WTC11 (cell line): Measurements from ENCODE around the gene CNKSR3. TPM values are rescaled to one million over a fixed set of nuclear protein-coding genes. Genes with fewer than 3 reads are reported as not detected.

Experiments used
- ATAC-seq: fragments of 200-7000 bp; cut with Tn5 transposase; 2 replicates; pipeline ENCODE4 v1.10.0; 2021; ENCODE audit warnings: mild to moderate bottlenecking, moderate library complexity
- CTCF ChIA-PET: fragments of 300-600 bp; sonication (Branson Sonifier 250); formaldehyde crosslinking; loops from one replicate; lab custom pipeline; 2021; ENCODE audit warnings: antibody characterized with exemption; lab: Charles Lee
- POLR2A ChIA-PET: fragments of 350-600 bp; sonication (Branson Sonifier 250); formaldehyde crosslinking; loops from one replicate; lab custom pipeline; 2021; ENCODE audit warnings: antibody characterized with exemption; lab: Charles Lee
- DNase-seq: peaks from one replicate; pipeline ENCODE4 v3.0.0; 2021; ENCODE audit warnings: low spot score
- H3K27ac Mint-ChIP-seq: 2 replicates; pipeline ENCODE4 v1.8.0; 2021; ENCODE audit warnings: mixed read lengths
- H3K27me3 Mint-ChIP-seq: 2 replicates; pipeline ENCODE4 v1.8.0; 2021; ENCODE audit warnings: low read depth, mild to moderate bottlenecking, moderate library complexity, mixed read lengths
- H3K36me3 Mint-ChIP-seq: 2 replicates; pipeline ENCODE4 v1.8.0; 2021; ENCODE audit warnings: mixed read lengths
- H3K4me1 Mint-ChIP-seq: 2 replicates; pipeline ENCODE4 v1.8.0; 2022; ENCODE audit warnings: mixed read lengths
- H3K4me3 Mint-ChIP-seq: 2 replicates; pipeline ENCODE4 v1.8.0; 2021; ENCODE audit warnings: mild to moderate bottlenecking, moderate library complexity, mixed read lengths
- H3K9me3 Mint-ChIP-seq: 2 replicates; pipeline ENCODE4 v1.8.0; 2021; ENCODE audit warnings: mixed read lengths
- ARID4B ChIP-seq: sonication (generic); formaldehyde crosslinking; IDR thresholded peaks from 2 replicates; pipeline ENCODE4 v1.8.0; 2023; ENCODE audit warnings: missing genetic modification reagents, mild to moderate bottlenecking, borderline replicate concordance
- ATF2 ChIP-seq: sonication (generic); formaldehyde crosslinking; IDR thresholded peaks from 2 replicates; pipeline ENCODE4 v1.8.1; 2022; ENCODE audit warnings: low read depth, missing genetic modification reagents, borderline replicate concordance
- CBFB ChIP-seq: sonication (generic); formaldehyde crosslinking; IDR thresholded peaks from 2 replicates; pipeline ENCODE4 v1.8.1; 2022; ENCODE audit warnings: mild to moderate bottlenecking, low read depth, missing genetic modification reagents
- E2F1 ChIP-seq: sonication (generic); formaldehyde crosslinking; IDR thresholded peaks from 2 replicates; pipeline ENCODE4 v1.8.0; 2022; ENCODE audit warnings: mild to moderate bottlenecking, missing genetic modification reagents
- ETV6 ChIP-seq: sonication (generic); formaldehyde crosslinking; IDR thresholded peaks from 2 replicates; pipeline ENCODE4 v1.8.1; 2022; ENCODE audit warnings: mild to moderate bottlenecking, missing genetic modification reagents
- IRF1 ChIP-seq: sonication (generic); formaldehyde crosslinking; IDR thresholded peaks from 2 replicates; pipeline ENCODE4 v1.8.0; 2023; ENCODE audit warnings: missing genetic modification reagents
- JAZF1 ChIP-seq: fragments of 250-450 bp; sonication (Bioruptor Pico); IDR thresholded peaks from 2 replicates; pipeline ENCODE4 v1.9.0; 2021; ENCODE audit warnings: moderate library complexity, mild to moderate bottlenecking, inconsistent platforms
- SOX15 ChIP-seq: fragments of 250-450 bp; sonication (Bioruptor Pico); IDR thresholded peaks from 2 replicates; pipeline ENCODE4 v1.9.0; 2021; ENCODE audit warnings: mild to moderate bottlenecking
- STAT6 ChIP-seq: sonication (generic); formaldehyde crosslinking; conservative IDR thresholded peaks from 2 replicates; pipeline ENCODE4 v1.8.1; 2023; ENCODE audit warnings: mild to moderate bottlenecking, low read depth, missing genetic modification reagents, moderate library complexity
- TCF7 ChIP-seq: sonication (generic); formaldehyde crosslinking; IDR thresholded peaks from 2 replicates; pipeline ENCODE4 v1.8.0; 2022; ENCODE audit warnings: mild to moderate bottlenecking, low read depth, missing genetic modification reagents, moderate library complexity
- TEAD4 ChIP-seq: sonication (generic); formaldehyde crosslinking; IDR thresholded peaks from 2 replicates; pipeline ENCODE4 v1.8.0; 2022; ENCODE audit warnings: mild to moderate bottlenecking, missing genetic modification reagents
- ZNF396 ChIP-seq: fragments of 250-450 bp; sonication (Bioruptor Pico); IDR thresholded peaks from 2 replicates; pipeline ENCODE4 v1.8.0; 2021; ENCODE audit warnings: mild to moderate bottlenecking, moderate library complexity, borderline replicate concordance
- ZNF416 ChIP-seq: fragments of 250-450 bp; sonication (Bioruptor Pico); IDR thresholded peaks from 2 replicates; pipeline ENCODE4 v1.9.0; 2021; ENCODE audit warnings: mild to moderate bottlenecking, inconsistent platforms
- ZNF425 ChIP-seq: fragments of 250-450 bp; sonication (Bioruptor Pico); conservative IDR thresholded peaks from 2 replicates; pipeline ENCODE4 v1.9.0; 2021; ENCODE audit warnings: mild to moderate bottlenecking
- ZNF532 ChIP-seq: fragments of 250-450 bp; sonication (Bioruptor Pico); IDR thresholded peaks from 2 replicates; pipeline ENCODE4 v1.9.0; 2021; ENCODE audit warnings: mild to moderate bottlenecking, borderline replicate concordance
- ZNF671 ChIP-seq: fragments of 250-450 bp; sonication (Bioruptor Pico); IDR thresholded peaks from 2 replicates; pipeline ENCODE4 v1.8.0; 2021; ENCODE audit warnings: mild to moderate bottlenecking
- total RNA-seq: library from RNA; stranded (reverse); gene quantifications from 3 replicates; pipeline ENCODE4 v1.2.3, GENCODE V29; 2021

The CNKSR3 gene
- total RNA-seq, 1 experiment from 2014 or later, result 5.7 TPM

- DNase-seq (no peak), ATAC-seq (no peak)
- TF ChIP-seq SOX15 (CRISPR knock-in tag) (no peak), IRF1 (CRISPR knock-in tag) (no peak), TEAD4 (no peak), ARID4B (CRISPR knock-in tag) (no peak), ZNF671 (no peak), JAZF1 (CRISPR knock-in tag) (no peak), STAT6 (CRISPR knock-in tag) (no peak), ZNF532 (no peak), CBFB (CRISPR knock-in tag) (no peak), ATF2 (no peak), ZNF416 (CRISPR knock-in tag) (no peak), E2F1 (no peak), TCF7 (CRISPR knock-in tag) (no peak), ZNF425 (CRISPR knock-in tag) (no peak), ETV6 (no peak), ZNF396 (CRISPR knock-in tag) (no peak)
- Mint-ChIP-seq H3K4me1 (peaks cover 15% of the 10 kb centered on the region), H3K4me3 (no peak overlapping the region), H3K27me3 (peaks cover 9% of the 10 kb centered on the region), H3K36me3 (no peaks in the 10 kb centered on the region), H3K27ac (no peak overlapping the region), H3K9me3 (no peaks in the 10 kb centered on the region)
- POLR2A ChIA-PET, result no interaction called here
- CTCF ChIA-PET, result no interaction called here
These were observed 21.9 kb upstream of the CNKSR3 start for GRCh38 chr6:154532426-154532825.
